Stimulated activated CD4-positive, alpha-beta T cell treated with anti-CD3 and anti-CD28 coated beads, Interleukin-2, amount 100 ng/mL, for 24 hours (primary cell): Measurements from ENCODE around the gene AQP10.
A peak's percentile ranks its signal among the peaks of the same experiment; 100 is the strongest.
"Not testable (repeated sequence)": the region's sequence is repeated elsewhere in the genome, so short reads cannot be mapped to it uniquely, and the experiment has no call there.

ENCODE experiments used
- DNase-seq, 2 donors: peaks; one replicate each; pipeline ENCODE4 v3.0.0-alpha.2; 2020

The AQP10 gene

DNA sequence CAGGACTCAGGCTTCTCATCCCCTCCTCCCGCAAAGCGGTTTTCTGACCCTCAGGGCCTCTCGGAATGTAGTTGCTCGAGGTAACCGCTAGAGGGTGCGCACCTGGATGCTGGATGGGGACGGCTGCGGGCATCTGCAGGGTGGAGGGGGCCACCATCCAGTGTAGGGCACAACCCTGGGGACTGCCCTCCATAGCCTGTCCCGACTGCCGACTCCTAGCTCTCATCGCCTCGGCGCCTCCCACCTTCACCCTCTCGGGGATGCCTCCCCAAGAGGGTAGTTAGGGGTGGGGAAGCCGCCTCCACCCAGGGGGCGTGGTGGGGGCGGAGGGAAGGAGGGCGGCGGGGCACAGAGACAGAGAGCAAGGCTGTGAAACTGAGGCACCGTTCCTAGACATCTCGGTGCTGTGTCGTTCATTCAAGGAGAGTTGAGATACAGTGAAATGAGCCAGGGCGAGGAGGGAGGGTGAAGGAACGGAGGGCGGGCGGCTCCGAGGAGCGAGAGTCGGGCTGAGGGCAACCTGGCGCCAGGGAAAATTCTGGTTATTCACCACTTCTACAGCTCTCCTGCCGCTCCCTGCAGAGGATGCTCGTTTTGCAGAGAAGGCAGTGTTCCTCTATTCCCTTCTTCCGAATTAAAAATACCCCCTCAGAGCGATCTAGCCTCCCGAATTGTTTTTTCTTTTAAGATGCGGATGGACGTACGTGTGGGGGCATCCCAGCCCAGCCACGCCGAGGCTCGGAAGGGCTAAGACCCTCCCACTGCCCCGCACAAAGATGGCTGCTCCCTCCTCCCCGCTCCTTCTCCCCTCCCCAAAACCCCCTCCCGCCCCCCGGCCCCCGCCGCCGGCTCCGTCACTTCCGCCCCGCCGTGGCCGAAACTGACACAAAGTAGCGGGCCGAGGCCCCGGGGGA, 4.0 kb downstream of the AQP10 start, which contains the start of gene ATP8B2:
Gene ATP8B2 (plus strand): TSS at position 857 of the 914 bp plus-strand sequence. CDS start 2,617 bp downstream, outside the sequence.
- DNase-seq = peak; percentile 83 to 84

GRCh38 chr1:154325583-154326545, 5.0 kb downstream of the AQP10 start:
- peak; percentile 60 to 68 for DNase-seq

GRCh38 chr1:154326546-154327465, 5.9 kb downstream of the AQP10 start:
- no peak for DNase-seq

GRCh38 chr1:154327466-154328317, 6.8 kb downstream of the AQP10 start:
- DNase-seq = no peak

DNA sequence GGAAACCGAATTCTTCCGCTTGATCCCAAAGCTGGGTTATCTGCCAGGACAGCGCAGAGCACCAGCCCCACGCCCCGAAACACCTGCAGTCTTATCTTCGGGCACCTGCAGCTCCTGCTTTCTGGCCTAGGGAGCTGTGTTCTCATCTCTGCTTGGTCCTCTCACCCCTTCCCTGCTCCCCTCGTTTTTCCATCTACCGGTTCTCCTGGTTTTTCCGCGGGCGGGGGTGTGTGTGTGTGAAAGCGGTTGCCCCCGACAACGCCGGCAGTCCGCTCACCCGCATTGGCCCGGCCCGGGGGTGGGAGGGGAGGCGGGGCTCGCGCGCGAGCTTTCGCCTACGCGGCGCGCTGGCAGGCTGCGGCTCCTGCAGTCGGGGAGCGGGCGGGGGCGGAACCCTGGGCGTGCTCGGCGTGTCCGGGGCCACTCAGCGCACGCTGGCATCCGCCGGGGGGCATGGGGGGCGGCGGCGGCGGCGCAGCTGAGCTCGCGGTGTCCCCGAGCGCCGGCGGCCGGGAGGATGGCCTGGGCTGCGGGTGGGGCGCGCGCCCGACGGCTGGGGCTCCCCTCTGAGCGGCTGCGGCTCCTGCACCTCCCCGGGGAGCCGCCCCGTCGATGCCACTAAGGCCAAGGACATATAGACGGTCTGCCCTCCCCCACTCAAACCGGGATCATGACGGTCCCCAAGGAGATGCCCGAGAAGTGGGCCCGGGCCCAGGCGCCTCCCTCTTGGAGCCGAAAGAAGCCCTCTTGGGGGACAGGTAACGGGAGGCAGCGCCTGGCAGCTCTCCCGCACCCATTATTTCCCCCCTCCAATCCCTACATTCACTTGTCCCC, 7.6 kb downstream of the AQP10 start:
- peak; percentile 87 to 91 for DNase-seq

GRCh38 chr1:154329152-154329521, 8.2 kb downstream of the AQP10 start:
- DNase-seq = no peak

DNA sequence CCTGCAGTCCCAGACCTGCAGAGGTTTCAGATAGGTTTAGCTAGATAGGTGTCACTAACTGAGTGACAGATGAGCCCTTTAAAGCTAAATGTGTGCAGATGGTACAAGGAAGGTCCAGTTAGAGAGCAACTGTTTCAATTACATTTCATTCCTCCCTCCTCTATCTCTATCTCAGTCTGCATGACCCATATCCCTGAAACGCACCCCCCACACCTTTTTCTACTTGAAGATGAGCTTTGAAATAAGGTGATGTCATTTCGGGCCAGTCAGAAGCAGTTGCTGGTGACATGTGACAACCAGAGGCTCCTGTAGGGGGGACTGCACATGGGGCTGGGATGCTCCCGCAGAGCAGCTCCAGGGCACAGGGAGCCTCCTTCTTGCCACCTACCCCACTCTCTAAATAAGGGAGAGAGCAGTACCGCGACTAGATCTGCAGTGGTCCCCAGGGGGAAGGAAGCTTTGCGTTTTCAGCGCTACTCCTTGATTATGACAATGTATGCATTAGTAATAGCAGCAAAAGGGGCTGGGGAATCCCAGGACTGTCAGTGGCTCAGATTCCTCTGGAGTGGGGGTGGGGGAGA, 8.7 kb downstream of the AQP10 start:
- no peak for DNase-seq

GRCh38 chr1:154330669-154331068, 9.8 kb downstream of the AQP10 start:
- DNase-seq = no peak

- no peak for DNase-seq
These were observed 13.5 kb downstream of the AQP10 start for GRCh38 chr1:154334079-154335024.

DNA sequence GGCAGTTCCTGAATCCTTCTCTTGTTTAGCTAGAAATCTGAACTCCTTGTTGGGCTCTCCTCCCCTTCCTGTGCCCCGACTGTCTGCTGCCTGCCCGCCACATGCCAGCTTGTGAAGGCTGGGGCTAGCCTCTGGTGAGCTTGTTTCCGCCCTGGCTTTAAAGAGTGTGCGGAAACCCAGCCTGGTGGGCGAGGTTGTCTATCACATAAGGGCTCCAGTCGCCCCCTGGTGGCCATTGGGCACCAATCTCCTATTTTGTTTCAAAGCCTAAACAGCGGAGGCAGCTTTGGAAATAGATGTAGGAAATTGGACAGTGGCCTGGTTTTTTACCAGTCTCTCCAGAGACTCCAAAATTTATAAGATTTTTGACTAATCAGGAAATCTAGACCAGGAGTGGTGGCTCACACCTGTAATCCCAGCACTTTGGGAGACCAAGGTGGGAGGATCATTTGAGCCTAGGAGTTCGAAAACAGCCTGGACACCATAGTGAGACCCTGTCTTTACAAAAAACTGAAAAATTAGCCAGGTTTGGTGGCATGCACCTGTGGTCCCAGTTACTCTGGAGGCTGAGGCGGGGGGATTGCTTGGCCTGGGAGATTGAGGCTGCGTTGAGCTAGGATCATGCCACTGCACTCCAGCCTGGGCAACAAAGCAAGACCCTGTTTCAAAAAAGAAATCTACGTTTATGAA, 14.3 kb downstream of the AQP10 start:
- DNase-seq = peak; percentile 95

DNA sequence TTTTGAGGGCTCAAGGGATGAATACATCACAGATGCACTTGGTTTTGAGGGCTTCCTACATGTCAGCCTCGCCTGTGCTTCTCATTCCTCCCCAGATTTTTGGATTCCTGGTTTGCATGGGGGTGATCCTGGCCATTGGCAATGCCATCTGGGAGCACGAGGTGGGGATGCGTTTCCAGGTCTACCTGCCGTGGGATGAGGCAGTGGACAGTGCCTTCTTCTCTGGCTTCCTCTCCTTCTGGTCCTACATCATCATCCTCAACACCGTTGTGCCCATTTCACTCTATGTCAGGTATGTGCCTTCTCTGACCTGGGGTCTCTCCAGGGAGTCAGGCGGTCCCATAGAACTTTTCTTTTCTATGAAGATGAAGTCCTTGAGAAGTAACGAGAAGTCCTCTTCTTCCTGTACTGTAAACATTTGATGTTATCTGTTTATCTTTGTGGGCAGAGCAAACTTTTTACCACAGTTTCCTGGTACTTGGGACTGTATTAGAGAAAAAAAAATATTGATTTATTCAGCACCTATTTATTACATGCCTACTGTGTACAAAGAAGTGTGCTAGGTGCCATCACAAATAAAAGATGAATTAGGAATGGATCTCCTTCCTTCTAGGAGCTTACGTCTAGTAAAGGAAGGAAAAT, 16.5 kb downstream of the AQP10 start:
- no peak for DNase-seq

DNA sequence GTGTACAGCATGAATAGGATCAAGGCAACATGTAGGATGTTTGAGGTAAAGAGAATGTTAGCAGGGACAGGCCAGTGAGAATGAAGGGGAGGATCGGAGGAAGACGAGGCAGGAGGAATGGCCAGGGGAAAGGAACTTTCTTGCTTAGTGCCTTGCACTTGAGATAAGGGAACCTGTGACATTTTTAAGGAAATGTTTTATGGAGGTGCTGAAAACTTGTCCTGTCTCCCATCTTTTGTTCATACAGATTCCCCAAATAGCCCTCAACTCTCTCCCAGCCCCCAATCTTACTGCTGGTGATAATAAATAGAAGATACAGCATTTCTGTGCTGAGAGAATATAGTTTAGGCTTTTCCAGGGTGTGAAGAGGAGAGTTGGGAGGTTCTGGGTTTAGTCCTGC, 18.0 kb downstream of the AQP10 start:
- no peak for DNase-seq

DNA sequence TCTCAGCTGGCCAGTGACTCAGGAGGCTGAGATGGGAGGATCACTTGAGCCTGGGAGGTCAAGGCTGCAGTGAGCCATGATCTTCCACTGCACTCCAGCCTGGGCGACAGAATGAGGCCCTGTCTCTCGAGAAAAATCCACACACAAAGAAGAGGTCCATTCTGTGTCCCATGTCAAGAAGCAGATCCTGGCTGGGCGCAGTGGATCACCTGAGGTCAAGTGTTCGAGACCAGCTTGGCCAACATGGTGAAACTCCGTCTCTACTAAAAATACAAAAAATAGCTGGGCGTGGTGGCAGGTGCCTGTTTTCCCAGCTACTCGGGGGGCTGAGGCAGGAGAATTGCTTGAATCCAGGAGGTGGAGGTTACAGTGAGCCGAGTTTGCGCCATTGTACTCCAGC, 20.5 kb downstream of the AQP10 start:
- DNase-seq = not testable (repeated sequence)

DNA sequence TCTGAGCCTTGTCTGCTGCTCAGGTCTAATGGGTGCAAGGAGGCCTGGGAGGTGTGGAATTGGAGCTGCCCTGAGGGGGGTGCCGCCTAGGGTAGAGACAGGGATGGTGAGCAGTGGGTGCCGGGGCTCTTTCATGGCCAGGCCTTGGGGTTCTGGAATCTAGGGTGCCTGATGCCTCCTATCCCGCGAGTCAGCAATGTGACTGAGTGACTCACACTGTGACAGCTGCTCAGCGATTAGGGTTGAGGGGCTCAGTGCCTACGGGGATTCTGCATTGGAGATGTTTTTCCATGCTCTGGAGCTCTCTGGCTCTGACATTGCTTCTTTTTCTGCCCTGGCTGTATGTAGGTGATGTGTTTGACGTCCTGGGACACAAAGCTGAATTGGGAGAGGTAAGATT, 21.2 kb downstream of the AQP10 start:
- no peak for DNase-seq

GRCh38 chr1:154342836-154343472, 22.1 kb downstream of the AQP10 start:
- peak; percentile 74 to 75 for DNase-seq

- DNase-seq = peak; percentile 80 to 83
These were observed 24.3 kb downstream of the AQP10 start for GRCh38 chr1:154344977-154345837.
